NCI-H1105 (cell line): ENCODE data around the gene TMEM178B.
A peak's percentile ranks its signal among the peaks of the same experiment; 100 is the strongest.

Experiments
- DNase-seq: peaks from one replicate; lab custom pipeline; 2025; lab: John Stamatoyannopoulos, UW

TMEM178B gene

DNA sequence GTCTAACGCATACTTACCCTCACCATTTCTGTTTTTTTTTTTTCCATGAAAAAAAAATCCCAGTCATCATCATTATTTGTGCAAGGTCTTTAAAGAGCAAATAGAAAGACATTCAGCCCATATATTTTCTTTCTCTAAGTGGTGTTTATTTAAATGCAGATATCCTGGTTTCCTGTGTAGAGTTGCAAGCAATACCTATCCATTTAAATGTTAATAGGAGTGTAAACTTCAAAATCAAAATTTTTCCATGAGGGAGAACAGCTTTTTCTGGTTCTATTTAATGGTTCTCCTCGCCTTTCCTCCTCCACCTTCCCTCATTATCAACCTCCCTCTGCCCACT, 357.2 kb downstream of the TMEM178B start:
- no peak for DNase-seq

DNA sequence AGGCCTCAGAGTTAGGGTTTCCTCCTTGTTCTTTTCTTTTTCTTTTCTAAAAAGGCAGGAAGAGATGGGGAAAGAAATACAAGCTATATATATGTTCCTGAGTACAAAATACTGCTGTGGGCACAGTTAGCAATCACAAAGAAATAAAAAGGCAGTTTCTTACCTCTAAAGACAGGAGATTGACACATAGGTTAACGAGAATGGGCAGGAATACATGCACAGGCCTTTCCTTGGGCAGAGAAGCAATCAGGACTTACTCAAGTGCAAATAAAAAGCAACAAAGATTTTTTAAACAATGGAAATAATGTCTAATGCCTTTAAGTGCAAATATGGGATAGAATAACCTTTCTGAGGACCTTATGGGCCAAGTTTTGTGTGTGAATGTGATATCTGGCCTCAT, 357.8 kb downstream of the TMEM178B start:
- no peak for DNase-seq

DNA sequence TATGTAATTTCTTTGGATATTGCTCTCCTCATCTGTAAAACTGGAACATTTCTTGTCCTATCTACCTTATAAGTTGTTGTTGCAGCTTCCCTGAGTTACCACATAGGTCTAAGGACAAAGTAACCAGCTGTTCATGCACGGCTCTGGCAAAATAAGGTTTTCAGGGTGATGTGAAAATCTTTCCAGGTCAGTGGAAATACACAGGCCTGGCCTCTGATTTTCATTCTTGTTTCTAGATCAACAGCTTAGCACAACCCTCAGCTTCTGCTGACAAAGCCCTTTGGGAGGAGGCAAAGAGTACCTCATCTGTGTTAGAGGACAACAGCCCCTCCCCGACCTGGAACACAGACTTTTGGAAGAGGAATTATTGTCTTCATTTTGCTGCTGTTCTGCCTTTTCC, 359.8 kb downstream of the TMEM178B start:
- DNase-seq = no peak

DNA sequence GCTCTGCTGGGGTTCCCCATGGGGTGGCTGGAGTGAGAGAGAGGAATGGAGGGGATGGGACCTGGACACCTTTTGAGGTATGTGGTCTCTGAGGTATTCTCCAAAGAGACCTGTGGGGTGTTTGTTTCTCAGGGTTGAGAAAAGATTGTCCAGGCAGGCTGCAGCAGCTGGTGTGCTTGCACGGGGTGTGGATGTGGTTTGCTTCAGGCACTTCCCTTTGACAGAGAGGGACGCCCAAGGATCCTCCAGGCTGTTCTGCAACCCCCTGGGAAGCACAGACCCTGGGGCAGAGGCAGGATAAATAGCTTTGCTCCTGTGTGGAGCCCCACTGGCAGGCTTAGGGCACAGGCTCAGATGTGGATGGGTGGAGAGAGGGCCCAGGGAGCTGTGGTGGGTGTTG, 362.3 kb downstream of the TMEM178B start:
- DNase-seq = no peak

DNA sequence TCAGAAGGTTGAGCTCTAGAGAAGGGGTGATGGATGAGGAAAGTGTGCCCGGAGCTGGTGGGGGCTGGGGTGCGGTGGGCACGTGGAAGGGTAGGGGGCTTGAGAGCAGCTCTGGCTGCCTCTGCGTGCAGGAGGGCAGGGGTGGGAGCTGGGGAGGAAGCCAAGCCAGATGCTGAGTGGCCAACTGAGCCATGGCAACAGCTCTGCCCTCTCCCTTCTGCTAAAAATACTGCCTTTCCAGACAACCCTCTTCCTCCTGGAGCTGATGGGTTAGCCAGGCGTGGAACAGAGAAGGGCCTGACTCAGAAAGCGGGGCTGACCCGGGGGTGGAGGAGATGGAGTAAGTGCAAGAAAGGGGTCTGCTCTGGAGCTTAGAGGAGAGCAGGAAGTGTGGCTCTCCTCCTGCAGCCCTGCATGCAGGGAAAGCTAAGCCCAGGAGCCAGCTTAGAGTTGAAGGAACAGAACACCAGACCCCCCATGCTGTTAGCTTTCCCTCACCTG, 362.8 kb downstream of the TMEM178B start:
- no peak for DNase-seq

DNA sequence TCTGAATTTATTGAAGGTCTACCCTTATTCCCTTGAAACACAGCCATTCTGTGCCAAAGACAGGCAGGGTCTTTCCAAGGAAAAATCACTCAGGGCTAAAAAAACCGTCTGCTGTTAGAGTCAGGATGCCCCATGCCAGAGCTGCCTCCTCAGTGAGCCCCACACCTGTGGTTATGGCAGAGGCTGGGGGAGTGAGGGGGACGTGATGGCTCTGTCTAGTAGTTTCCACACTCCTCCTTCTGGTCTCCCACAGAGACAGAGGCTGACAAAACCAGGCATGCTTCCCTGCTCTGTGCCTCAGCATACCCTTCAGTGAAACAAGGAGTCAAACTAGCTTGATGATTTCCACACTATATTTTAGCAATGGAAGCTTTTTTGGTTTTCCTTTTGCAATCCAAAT, 365.3 kb downstream of the TMEM178B start:
- DNase-seq = no peak

DNA sequence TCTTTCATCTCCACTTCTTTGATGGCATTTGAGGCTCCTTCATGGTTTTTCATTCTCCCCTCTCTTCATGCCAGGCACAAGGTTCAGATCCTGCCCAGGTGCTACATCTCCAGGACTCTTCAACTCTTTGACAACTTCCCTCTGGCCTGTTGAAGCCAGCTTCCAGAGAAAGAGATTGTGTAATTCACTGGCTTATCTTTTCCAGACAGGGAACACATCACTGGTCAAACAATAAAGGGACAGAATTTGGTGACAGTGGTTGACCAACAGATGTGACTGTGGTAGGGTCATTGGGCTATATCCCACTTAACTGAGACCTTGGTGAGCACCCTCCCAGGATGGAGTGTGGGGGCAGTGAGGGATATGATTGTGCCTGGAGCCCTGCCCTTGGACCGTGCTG, 365.9 kb downstream of the TMEM178B start:
- DNase-seq = no peak

DNA sequence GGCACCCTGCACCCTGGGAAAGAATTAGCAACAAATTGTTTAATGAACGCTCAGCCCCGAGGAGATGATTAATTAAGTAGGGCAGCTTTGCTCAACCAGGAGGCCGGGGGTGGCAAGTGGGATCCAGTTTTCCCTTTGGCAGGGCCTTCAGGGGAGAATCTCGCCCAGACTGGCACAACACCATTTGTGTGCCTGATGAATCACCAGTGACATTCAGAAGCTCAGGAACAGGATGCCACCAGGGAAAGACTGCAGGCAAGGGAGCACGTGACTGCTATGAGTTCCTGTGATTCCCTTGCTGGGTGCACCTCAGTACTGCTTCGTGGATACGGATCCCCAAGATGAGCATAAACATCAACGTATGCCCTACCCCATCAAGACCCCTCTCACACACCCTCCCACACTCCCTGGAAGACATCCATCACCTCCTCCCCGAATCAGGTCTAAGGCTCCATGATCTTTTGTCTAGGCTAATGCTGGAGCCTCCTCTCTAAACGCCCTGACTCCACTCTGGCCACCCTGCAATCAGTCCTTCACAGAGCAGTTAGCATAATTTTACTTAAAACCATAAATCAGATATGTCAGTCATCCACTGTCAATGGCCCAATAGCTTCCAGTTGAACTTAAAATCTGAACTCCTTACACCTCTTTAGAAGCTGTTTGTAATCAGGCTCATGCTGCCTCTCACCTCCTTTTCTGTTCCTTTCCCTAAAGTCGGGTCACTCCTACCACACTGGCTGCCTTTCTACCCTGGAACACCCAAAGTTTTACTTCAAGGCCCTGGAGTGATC, 368.2 kb downstream of the TMEM178B start:
- DNase-seq = no peak

DNA sequence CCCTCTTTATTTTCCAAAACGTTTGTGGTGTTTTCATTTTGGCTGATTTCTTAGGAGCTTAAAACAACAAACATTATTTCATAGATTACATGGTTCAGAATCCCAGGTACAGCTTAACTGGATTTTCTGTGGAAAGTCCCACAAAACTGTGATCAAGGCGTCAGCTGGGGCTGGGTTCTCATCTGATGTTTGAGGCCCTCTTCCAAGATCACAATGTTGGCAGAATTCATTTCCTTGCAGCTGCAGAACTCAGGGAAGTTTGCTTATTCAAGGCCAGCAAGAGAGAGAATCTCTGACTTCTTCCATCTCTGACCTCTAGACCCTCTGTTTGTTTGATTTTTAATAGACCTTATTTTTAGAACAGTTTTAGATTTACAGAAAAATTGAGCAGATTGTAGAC, 368.9 kb downstream of the TMEM178B start:
- DNase-seq = no peak

DNA sequence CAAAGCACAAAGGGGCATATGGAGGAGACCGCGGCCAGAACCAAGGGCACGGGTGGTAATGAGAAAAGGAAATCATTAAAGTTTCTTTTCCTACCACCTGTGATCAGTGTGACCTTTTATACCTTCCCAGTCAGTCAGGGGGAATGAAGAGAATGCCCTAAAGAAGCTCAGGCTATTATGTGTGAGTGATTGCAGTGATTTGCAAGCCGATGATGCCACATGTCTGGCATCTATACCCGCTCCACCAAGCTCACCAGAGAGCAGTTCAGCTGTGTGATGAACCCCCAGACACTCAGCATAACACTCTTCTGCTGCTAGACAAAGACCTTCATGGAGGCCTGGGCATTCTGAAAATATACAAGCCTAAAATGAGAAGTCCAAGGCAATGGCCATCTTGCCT, 371.1 kb downstream of the TMEM178B start:
- DNase-seq = no peak

DNA sequence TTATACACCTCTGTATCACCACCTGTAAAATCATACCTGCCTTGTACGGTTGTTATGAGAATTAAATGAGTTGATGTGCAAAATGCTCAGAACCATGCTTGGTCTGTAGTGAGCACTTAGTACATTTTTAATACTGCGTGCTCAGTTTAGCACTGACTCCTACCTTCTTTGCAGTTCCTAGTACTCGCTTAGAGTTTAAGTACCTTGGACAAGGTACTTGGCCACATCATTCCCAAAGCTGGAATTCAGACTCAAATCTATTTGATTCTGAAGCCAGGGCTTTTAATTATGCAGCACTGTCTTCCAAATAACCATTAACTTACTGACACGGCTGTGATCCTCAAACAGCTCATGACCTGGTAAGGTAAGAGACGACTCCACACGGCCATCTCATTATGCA, 377.4 kb downstream of the TMEM178B start:
- no peak for DNase-seq

DNA sequence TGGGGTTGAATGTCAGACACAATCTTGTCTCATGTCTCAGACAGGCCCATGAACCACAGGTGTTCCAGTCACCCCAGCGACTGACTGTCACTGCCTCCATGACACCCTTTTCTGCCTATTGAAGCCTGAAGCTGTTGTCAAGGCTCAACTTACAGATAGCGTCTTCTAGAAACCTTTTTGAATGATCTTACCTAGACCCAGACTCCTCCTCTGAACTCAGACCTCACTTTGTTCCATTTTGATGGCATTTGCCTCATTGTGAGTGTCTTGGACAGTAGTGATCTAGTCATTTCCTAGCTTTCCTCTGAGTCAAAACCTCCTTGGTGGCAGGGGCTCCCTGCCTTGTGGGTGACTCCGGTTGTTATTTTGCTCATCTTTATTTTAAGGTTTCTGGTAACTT, 379.0 kb downstream of the TMEM178B start:
- DNase-seq = no peak

DNA sequence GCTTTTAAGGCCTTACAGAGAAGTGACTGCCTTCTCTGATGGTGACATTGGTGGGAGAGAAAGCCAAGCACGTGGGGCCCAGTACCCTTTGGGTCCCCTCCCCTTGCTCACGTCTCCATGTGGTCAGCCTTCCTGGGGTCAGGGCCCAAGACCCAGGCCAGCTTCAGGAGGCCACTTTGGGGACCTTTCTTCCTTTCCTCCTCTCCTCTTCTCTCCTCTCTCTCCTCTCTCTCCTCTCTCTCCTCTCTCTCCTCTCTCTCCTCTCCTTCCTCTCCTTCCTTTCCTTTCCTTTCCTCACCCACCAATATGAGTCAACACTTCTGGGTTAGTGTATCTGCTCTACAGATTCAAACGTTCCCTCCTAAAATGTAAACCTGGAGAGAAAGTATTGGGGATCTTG, 380.5 kb downstream of the TMEM178B start:
- no peak for DNase-seq

DNA sequence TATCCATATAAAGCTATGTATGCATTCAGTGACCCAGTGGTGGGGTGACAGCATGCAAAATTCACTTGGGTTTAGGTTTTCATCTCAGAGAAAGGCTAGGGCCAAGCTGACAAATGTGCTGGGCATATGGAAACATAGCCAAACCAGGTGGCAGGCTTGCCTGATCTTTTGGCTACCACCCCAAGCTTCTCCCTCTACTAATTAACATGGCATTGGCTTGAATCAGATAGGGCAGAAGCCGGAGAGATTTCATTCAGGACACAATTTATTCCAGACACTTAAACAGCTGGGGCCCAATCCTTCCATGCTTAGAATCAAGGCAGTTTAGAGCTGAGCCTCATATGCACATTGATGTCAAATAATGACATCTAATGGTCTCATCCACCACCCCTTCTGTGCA, 381.9 kb downstream of the TMEM178B start:
- DNase-seq = no peak

DNA sequence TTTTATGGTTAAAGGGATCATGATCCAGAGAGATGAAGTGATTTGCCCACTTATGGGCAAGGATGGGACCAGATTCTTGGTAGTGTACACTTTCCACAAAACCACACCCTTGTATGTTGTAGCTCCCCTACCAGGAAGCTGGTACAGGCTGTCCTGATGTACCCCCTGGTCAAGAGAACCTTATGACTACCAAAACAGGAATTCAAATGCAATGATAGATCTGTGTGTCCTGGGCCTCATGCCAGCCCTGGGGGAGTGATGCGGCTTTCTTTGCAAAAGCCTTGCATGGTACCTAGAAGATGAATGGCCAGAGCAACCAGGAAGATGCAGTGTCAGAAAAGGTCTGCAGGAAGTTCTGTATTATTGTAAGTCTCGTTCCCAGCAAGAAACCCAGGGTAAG, 382.4 kb downstream of the TMEM178B start:
- DNase-seq = no peak

DNA sequence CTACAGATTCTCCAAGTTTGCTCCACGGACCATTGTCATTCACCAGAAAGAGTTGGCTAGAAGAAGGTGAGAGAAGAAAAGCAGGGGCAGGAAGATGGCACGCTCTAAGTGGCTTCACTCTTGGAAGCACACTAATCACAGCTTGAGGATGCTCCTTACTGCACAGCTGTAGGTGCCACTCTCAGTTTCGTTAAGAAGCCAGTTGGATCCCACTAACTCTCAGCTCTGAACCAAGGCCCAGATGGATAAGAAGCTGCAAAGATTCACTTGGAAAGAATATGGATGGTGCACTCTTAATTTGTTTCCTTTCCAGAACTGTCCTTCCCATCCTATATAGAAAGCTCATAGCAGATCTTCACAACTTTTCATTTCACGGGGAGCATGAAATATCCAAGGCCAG, 382.8 kb downstream of the TMEM178B start:
- no peak for DNase-seq

DNA sequence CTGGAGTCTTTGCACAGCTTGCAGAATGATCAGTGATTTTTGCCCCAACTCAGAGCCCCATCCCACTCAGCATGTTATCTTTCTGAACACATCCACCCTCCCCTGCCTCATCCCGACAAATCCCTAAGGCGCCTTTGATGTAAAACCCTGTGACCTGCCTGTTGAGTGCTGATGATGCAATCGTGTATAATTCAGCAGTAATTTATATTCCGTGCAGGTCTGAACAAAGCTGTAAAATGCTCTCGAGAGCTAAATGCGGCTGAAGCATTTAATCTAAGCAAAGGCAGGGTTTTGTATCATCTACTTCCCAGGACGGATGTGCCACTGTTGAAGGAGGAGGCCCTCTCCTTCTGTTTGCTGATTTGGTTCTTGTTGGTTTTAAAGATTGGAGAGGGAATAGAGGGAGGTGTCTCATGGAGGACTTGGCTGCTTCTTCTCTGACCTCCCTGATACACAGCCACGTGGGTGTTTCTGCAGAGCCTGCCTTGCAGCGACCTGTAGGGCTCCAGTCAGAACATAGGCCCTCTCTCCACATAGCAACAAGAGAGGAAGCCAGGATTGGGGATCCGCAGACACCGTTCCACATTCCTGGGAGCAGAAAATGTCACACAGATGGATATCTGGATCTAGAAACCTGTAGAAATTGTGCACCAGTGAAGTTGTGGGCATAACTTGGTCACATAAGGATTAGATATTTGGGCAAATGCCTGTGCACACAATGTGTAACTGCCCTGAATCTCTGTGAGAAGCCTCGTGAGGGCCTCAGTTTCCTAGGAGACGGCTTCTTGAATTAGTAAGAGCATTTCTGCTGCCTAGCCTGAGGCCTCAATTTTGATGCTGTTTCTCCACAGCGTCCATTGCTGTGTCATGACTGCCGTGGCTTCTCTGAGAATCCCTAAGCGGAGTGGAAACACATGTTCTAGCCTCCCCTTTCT, 387.2 kb downstream of the TMEM178B start:
- peak; percentile 76 for DNase-seq

DNA sequence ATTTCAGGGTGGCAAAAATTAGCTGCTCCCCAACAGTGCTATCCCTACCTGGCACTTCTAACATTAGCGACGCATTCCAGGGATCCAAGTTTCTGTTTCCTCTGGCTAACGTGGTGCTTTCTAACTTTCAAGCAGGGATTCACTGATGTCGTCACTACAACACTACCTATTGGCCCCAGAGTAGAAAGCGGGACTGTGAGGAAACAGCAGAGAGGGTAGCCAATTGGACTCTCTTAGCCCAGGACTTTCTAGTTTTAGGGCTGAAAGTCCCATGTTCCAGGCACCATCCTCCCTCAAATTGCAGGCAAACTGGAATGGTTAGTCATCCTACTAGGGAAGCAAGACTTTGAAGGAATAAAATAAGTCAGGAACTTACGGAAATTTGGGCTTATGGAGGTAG, 388.1 kb downstream of the TMEM178B start:
- DNase-seq = no peak

DNA sequence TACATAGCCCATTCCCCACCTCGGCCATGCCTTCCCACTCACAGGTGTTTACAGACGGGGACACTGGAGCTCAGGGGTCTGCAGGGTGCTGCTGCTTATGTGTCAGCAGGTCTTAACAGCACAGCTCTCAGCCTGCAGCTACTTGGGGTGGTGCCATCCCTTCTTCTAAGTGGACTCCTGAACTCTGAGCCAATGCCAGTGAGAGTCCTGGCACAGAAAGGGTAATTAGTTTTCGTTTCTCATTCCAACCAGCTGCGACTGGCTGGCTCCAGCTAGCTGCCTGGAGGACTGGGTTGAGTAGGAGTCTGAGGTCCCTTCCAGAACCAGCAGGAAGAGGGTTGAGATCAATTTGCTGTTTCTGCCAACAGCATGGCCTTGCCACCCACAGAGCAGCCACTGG, 389.1 kb downstream of the TMEM178B start:
- DNase-seq = no peak

DNA sequence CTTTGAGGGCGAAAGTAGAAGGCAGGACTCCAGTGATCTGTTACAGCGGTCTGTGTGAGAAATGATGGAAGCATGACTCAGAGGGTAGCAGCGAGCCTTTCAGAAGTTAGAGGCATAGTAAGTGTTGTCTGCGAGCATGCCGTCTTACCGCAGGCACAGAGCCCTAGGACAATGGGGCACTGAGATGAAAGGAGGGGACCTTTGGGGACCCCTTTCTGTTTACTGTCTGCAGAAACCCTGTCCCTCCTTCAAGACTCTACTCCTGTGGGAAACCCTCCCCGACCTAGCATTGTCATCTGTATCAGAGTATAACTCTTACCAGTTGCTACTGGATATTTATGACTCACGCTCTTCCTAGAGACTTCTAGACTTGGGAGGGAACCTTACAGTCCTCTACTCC, 390.1 kb downstream of the TMEM178B start:
- no peak for DNase-seq

DNA sequence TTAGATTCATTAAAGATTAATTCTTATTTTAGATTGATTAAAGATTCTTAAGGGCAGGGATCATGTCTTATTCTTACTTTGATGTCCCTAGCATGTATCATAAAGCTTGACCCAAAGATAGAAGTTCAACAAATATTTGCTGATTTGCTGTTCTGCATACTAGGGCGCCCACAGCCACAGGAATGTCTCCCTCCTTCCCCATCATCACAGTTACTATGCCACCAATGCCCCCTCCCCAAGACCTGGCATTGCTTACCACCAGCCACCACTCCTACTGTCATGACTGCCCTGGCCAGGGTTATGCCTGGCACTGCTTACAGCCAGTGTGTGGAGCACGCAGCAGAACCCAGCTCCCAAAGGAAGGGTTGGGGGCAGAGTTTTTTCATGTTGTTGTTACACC, 390.7 kb downstream of the TMEM178B start:
- no peak for DNase-seq

DNA sequence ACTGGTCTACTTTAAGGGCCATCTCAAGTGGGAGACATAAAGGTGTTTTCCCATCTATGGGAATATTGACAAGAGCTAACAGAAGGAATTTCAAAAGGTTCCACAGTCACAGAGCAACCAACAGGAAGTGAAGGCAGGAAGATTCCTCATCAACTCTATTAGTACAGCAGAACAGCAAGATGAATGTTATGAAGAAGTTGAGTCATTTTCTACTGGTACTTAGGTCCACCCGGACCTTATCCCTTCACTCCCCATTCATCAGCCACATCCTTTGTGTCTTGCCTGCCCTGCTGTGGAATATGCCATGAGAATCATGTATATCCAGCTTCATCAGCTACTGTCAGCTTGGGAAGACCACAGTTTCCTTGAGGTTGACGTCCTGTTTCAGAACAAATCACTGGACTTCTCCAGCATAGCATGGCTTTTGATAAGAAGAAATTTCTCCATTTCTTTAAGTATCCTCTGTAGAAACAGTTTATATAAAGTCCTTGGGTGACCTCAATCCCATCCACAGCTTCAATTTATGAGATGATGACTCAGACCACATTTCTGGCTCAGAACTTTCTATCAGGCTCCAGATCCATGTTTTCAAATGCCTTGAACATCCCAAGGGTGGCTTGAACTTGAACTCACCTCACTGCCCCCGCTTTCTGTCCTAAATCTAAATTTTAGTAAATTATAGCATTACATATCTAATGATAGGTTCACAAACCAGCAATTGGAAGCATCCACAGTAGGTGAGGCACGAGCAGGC, 392.5 kb downstream of the TMEM178B start:
- DNase-seq = no peak

DNA sequence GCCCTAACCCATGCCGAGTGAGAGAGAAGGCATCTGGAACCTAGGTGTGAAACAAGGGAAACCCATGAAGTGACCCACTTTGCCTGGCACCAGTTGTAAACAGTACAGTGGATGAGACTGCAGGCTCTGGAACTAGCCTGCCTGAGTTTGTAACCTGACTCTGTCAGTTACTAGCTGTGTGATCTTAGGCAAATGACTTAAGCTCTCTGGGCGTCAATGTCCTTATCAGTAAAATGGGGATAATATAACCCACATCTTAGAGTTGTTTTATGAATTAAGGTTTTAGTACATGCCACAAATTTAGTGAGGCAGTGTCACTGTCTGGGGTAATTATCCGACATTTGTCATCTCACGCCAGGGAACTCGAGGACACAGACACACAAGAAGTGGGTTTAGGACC, 394.5 kb downstream of the TMEM178B start:
- no peak for DNase-seq
